ENCODE data around the gene OR5D16. TPM values are rescaled to one million over a fixed set of nuclear protein-coding genes. Genes with fewer than 3 reads are reported as not detected.

OR5D16 gene
- total and polyA plus RNA-seq, 2 of the 4 experiments (the other 2 are of a cell fraction): not detected

DNA sequence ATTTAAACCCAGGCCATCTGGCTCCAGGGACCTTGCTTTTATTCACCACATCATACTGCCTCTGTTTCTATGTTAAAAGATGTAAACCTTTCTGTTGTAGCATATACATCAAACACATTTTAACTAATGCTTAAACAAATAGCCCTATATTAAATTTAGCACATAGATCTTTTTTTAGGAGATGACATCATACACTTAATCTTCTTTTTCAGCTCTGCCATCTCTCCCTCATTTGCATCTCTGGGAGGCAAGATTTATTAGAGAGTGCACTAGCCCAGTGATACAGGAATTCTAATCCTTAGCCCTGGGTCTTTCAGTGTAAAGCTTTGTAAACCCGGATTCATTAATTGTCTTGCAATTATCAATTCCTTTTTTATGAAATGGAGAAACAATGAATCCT, 13.6 kb downstream of the OR5D16 start:
- Histone ChIP-seq H3K4me3 (ENCODE audit: insufficient read depth, low read depth, low read length) (no peak overlapping the region), H3K4me1 (ENCODE audit: control insufficient read depth, insufficient read depth, low read length) (no peaks in the 10 kb centered on the region), H3K27me3 (ENCODE audit: control insufficient read depth, insufficient read depth, low read length) (no peaks in the 10 kb centered on the region), H3K9me1 (ENCODE audit: insufficient read depth, low read length) (no peaks in the 10 kb centered on the region), H4K5ac (ENCODE audit: low read depth, low read length) (no peak overlapping the region), H3K9me3 (ENCODE audit: control insufficient read depth, insufficient read depth, low read length) (0 out of 2 replicates have a peak, but pooled peaks cover 1% of the 10 kb centered on the region), H4K8ac (ENCODE audit: low read depth in 2 of 2, low read length in 2 of 2) (no peak overlapping the region), H2AK5ac (ENCODE audit: low read depth, low read length) (no peak overlapping the region), H3K23ac (ENCODE audit: low read depth, low read length) (no peak overlapping the region), H4K91ac (ENCODE audit: insufficient read depth, low read depth, low read length) (no peak overlapping the region), H3K36me3 (ENCODE audit: control insufficient read depth, insufficient read depth, low read length) (no peaks in the 10 kb centered on the region), H3K18ac (ENCODE audit: low read depth, low read length) (no peak overlapping the region), H2BK5ac (ENCODE audit: low read depth, low read length, poor library complexity, severe bottlenecking) (no peak overlapping the region), H3K79me1 (ENCODE audit: low read depth in 1 of 2, low read length in 2 of 2) (no peaks in the 10 kb centered on the region), H3K56ac (ENCODE audit: extremely low read depth, insufficient read depth, low read length) (no peak overlapping the region), H3K27ac (ENCODE audit: insufficient read depth, low read length) (no peak overlapping the region), H2AK9ac (replicated peaks; ENCODE audit: low read depth, low read length, poor library complexity) (no peak overlapping the region), H4K20me1 (ENCODE audit: insufficient read depth, low read length) (no peaks in the 10 kb centered on the region), H2BK20ac (ENCODE audit: low read depth, low read length) (no peak overlapping the region), H2BK15ac (ENCODE audit: low read depth, low read length) (no peak overlapping the region), H2BK120ac (ENCODE audit: low read depth, low read length) (no peak overlapping the region), H3K9ac (ENCODE audit: low read depth, low read length) (no peak overlapping the region), H3K4ac (ENCODE audit: low read depth, low read length) (no peak overlapping the region), H3K14ac (replicated peaks; ENCODE audit: low read depth, low read length) (no peak overlapping the region), H3K4me2 (ENCODE audit: low read depth, low read length) (no peak overlapping the region), H2AFZ (replicated peaks; ENCODE audit: low read length, poor library complexity) (no peak overlapping the region)
- no CpG with 5 or more reads among the region's 1 CpG for WGBS, 2 experiments (ENCODE audit: extremely low coverage in 2 of 2, insufficient read length in 1 of 2)
- no TSS peak for BruUV-seq (replicated peaks)
- no peak for TF ChIP-seq SMC3 (IDR thresholded peaks at IDR 0.05; ENCODE audit: low read depth, low read length)
- no peak for TF ChIP-seq BHLHE40 (IDR thresholded peaks at IDR 0.05; ENCODE audit: low read depth, low read length)
- TF ChIP-seq MAZ (IDR thresholded peaks at IDR 0.05; ENCODE audit: borderline replicate concordance, low read depth, low read length): no peak
- no peak for TF ChIP-seq RCOR1 (IDR thresholded peaks at IDR 0.05; ENCODE audit: insufficient replicate concordance, low read length)
- no peak for TF ChIP-seq POLR2A (IDR thresholded peaks at IDR 0.05; ENCODE audit: low read depth, low read length)
- no peak for TF ChIP-seq MXI1 (IDR thresholded peaks at IDR 0.05; ENCODE audit: borderline replicate concordance, low read depth, low read length)
- TF ChIP-seq, protein P1, sequence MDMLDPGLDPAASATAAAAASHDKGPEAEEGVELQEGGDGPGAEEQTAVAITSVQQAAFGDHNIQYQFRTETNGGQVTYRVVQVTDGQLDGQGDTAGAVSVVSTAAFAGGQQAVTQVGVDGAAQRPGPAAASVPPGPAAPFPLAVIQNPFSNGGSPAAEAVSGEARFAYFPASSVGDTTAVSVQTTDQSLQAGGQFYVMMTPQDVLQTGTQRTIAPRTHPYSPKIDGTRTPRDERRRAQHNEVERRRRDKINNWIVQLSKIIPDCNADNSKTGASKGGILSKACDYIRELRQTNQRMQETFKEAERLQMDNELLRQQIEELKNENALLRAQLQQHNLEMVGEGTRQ (IDR thresholded peaks at IDR 0.05; ENCODE audit: low read depth, low read length): no peak
- TF ChIP-seq, protein P2, sequence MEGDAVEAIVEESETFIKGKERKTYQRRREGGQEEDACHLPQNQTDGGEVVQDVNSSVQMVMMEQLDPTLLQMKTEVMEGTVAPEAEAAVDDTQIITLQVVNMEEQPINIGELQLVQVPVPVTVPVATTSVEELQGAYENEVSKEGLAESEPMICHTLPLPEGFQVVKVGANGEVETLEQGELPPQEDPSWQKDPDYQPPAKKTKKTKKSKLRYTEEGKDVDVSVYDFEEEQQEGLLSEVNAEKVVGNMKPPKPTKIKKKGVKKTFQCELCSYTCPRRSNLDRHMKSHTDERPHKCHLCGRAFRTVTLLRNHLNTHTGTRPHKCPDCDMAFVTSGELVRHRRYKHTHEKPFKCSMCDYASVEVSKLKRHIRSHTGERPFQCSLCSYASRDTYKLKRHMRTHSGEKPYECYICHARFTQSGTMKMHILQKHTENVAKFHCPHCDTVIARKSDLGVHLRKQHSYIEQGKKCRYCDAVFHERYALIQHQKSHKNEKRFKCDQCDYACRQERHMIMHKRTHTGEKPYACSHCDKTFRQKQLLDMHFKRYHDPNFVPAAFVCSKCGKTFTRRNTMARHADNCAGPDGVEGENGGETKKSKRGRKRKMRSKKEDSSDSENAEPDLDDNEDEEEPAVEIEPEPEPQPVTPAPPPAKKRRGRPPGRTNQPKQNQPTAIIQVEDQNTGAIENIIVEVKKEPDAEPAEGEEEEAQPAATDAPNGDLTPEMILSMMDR (conservative IDR thresholded peaks at IDR 0.05; ENCODE audit: low read depth, low read length): no peak
- no peak for TF ChIP-seq RFX5 (IDR thresholded peaks at IDR 0.05; ENCODE audit: low read depth, low read length)
- TF ChIP-seq CHD1 (IDR thresholded peaks at IDR 0.05; ENCODE audit: low read depth, low read length): no peak
- no peak for TF ChIP-seq FOS (IDR thresholded peaks at IDR 0.05; ENCODE audit: low read depth, low read length)
- TF ChIP-seq MAFK (IDR thresholded peaks at IDR 0.05; ENCODE audit: low read depth, low read length): no peak
- TF ChIP-seq RAD21 (IDR thresholded peaks at IDR 0.05; ENCODE audit: low read length): no peak
- TF ChIP-seq NFE2L2 (IDR thresholded peaks at IDR 0.05; ENCODE audit: low read depth, low read length): no peak
- TF ChIP-seq CEBPB (IDR thresholded peaks at IDR 0.05; ENCODE audit: low read depth, low read length): no peak
- TF ChIP-seq, protein P3, sequence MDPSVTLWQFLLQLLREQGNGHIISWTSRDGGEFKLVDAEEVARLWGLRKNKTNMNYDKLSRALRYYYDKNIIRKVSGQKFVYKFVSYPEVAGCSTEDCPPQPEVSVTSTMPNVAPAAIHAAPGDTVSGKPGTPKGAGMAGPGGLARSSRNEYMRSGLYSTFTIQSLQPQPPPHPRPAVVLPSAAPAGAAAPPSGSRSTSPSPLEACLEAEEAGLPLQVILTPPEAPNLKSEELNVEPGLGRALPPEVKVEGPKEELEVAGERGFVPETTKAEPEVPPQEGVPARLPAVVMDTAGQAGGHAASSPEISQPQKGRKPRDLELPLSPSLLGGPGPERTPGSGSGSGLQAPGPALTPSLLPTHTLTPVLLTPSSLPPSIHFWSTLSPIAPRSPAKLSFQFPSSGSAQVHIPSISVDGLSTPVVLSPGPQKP (IDR thresholded peaks at IDR 0.05; ENCODE audit: borderline replicate concordance, low read depth, low read length): no peak
- DNase-seq (no peak), ATAC-seq (ENCODE audit: low read depth) (no peak)
- ChIA-PET CTCF (no interaction called here), POLR2A (ENCODE audit: unreplicated experiment) (no interaction called here)
- intact Hi-C loops (cut with micrococcal nuclease): no loop called here
- dilution Hi-C loops (cut with HindIII; ENCODE audit: low sequenced_read_pairs, unreplicated experiment): no loop called here
- in situ Hi-C loops (cut with MboI; ENCODE audit: low sequenced_read_pairs): no loop called here

Data from IMR-90 (cell line).